Measurements from ENCODE around the gene RGL1. TPM values are rescaled to one million over a fixed set of nuclear protein-coding genes. Genes with fewer than 3 reads are reported as not detected.
"Not testable (repeated sequence)": the region's sequence is repeated elsewhere in the genome, so short reads cannot be mapped to it uniquely, and the experiment has no call there.

Gene RGL1
- total RNA-seq, 1 experiment from 2014 or later: 3.9 TPM

DNA sequence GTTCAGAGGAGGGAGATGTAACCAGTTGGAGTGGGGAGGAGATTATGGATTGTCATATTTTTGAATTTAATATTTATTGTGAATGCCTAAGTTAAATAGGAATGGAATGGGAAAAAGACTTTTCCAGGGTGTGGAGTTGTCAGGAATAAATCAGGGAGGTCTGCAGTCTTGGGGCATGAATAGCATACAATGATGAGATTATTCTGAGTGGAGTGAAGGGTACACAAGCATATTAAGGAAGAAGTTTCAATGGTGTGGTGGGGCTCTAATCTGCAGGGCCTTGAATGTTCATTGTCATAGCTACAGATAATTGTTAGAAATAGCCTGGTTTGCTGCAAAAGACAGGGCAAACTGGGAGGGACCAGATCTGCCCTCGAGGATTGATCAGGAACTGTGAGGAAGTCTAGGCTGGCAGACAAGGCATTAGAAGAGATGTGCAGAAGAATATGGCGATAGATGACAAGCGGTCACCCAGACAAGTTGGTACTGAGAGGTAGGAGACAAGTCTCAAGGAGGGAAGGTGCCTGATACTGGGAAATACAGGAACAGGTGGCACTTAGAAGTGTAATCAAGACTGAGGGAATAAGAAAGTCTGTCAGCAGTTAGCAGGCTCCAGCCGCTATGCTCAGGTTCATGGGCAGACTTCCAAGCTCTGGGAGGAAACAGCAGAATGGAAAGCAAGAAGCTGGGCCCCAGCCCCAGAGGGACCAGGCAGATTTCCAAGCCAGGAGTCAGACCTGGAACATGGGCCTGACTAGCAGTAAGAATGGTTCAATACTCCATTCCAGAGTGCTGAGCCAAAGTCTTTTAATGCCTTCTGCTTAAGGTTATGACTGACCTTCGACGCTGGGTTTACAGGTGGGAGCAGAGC, 20.9 kb upstream of the RGL1 start:
- DNase-seq (ENCODE audit: low read depth): peak; percentile 47

DNA sequence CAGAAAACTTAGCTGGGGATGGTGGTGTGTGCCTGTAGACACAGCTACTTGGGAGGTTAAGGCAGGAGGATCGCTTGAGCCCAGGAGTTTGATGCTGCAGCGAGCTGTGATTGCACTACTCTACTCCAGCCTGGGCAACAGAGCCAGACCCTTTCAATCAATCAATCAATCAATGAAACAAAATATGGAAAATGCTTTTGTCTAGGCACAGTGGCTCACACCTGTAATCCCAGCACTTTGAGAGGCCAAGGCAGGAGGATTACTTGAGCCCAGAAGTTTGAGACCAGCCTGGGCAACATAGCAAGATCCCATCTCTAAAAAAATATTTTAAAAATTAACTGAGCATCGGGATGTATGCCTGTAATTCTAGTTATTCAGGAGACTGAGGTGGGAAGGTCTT, 19.0 kb upstream of the RGL1 start:
- not testable (repeated sequence) for DNase-seq (ENCODE audit: low read depth)

DNA sequence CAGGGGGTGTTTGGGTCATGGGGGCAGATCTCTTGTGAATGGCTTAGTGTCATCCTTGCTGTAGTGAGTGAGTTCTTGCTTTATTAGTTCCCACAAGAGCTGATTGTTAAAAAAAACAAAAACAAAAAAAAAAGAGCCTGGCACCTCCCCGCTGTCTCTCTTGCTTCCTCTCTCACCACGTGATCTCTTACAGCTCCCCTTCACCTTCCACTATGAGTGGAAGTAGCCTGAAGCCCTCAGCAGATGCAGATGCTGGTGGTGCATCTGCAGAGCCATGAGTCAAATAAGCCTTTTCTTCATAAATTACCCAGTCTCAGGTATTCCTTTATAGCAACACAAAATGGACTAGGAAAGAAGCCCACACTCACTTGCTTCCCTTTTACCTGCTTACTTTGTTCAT, 17.2 kb upstream of the RGL1 start:
- DNase-seq (ENCODE audit: low read depth): no peak

DNA sequence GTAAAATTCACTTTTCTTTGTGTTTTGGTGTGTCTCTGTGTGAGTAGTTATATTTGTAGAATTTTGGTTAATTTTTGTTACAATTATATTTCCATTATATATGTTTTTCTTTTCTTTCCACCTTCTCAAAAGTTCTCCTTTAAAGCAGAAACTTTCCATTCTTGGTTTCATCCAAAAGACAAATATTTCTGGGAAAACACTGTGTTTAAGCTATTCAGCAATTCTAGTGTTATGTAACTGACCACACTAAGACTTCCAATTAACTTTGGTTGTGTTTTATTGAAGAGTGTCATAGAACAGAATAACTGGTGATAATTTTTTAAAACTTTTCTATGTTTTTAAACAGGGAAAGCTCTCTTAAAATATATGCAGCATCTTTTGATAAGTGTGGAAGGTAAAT, 13.6 kb upstream of the RGL1 start:
- DNase-seq (ENCODE audit: low read depth): no peak

DNA sequence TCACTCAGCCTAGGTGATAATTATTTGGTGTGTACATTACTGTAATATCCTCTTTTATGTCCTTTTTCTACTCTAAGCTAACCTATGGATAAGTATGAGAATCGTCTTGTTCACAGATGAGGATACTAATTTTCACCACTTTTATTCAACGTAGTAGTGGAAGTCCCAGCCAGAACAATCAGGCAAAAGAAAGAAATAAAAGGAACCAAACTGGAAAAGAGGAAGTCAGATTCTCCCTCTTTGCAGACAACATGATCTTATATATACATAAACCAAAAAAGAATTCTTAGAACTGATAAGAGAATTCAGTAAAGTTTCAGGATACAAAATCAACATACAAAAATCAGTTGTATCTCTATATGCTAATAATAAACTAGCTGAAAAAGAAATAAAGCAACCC, 12.6 kb upstream of the RGL1 start:
- no peak for DNase-seq (ENCODE audit: low read depth)

DNA sequence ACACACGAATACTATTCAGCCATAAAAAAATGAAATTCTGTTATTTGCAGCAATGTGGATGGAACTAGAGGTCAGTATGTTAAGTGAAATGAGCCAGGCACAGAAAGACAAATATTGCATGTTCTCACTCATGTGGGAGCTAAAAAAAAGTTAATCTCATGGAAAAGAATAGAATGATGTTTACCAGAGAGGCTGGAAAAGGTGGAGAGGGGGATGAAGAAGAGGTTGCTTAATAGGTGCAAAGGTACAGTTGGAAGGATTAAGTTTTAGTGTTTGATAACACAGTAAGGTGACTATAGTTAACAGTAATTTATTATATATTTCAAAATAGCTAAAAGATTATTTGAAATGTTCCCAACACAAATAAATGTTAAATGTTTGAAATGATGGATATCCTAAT, 10.8 kb upstream of the RGL1 start:
- DNase-seq (ENCODE audit: low read depth): no peak

DNA sequence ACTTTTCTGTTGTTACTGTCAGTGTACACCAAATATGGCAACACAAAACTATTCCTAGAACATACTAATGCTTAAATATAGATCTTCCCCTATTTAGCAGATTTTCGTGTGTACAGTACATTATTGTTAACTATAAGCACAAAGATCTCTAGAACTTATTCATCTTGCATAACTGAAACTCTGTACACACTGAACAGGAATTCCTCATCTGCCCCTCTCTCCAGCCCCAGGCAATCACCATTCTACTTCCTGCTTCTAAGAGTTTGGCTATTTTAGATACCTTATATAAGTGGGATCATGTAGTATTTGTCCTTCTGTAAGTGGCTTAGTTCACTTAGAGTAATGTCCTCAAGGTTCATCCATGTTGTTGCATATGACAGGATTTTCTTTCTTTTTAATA, 4.5 kb upstream of the RGL1 start:
- DNase-seq (ENCODE audit: low read depth): no peak

DNA sequence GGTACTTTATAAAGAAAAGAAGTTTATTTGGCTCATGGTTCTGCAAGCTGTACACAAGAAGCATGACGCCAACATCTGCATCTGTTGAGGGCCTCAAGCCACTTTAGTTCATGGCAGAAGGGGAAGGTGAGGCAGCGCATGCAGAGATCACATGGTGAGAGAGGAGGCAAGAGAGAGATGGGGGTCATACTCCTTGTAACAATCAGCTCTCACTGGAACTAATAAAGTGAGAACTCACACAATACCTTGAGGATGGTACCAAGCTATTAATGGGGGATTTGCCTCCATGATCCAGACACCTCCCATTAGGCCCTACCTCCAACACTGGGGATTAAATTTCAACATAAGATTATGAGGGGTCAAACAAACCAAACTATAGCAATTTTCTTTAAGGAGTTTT, 3.3 kb upstream of the RGL1 start:
- DNase-seq (ENCODE audit: low read depth): no peak

DNA sequence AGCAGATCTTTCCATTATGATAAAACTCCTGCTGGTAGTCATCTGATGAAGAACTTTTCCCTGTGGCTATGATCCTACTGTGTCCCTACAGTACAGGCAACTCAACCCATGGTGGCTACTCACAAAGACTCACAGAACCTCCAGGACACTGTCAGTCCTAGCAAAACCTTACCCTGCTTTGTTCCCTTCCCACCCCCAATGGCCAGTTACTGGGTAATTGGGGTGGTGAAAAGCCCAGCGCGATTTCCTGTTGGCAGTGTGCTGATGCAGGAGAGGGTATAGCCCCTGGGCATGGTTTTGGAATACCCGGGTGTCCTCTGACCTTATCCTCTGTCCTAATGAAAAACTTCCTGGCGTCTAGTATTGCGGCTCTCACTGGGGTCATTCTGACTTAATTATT, 533 bp upstream of the RGL1 start:
- no peak for DNase-seq (ENCODE audit: low read depth)

DNA sequence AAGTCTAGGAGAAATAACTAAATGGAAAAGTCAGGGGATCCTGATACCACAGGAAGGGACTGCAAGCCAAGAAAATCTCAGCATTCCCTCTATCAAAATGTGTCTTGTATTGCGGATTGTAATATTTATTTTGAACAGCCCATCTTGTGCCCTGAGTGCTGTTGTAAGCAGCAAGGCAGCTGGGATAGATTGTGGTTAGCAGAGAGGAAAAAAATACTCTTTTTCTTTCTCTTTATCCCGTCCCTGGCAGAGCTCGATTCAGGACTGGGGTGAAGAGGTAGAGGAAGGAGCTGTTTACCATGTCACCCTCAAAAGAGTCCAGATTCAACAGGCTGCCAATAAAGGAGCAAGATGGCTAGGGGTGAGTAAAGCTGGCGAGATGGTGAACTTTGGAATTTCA, 1.2 kb downstream of the RGL1 start:
- no peak for DNase-seq (ENCODE audit: low read depth)

DNA sequence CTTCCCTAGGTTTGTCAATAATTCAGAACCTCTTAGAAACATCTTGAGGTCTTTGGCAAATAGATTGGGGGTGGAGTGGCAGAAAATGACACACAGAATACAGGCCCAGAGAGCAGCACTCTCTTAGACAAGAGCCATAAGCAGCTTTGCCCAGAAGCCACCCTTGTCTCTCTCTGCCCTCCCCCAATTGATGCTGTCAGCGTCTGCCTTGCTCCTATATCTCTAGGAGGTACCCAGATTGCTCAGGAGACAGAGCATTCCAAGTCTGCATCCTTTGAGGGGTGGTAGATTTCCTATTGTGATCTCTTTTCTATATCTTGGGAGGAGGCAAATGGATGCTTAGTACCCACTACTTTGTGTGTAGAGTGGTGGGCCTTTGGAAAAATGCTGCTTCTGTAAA, 1.8 kb downstream of the RGL1 start:
- DNase-seq (ENCODE audit: low read depth): no peak

DNA sequence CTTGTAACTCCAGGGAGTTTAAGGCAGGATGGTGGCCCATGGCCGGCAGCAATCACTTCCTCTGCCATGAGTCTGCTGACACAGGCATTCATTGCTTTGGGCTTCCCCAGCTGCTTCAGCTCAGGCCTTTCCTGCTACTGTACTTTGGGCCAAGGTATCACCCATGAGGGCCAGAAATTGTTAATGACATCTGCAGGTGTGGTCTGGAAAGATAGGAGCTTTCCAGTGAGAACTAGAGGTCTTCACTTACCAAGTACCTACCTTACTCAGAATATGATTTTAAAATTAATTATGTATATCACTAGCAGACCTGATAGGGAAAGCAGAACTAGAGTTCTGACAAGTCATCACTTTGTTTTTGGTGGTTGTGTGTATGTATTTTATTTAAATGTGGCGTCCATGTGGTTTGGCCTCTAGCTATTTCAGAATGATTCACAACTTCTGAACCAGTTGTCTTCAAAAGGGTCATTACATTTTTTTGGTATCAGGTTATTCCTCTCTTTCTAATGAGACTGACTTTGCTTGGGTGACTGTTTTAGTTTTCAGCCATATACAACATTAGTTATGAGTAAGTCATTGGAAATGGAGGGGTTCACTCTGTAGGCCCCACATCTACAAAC, 2.7 kb downstream of the RGL1 start:
- no peak for DNase-seq (ENCODE audit: low read depth)

DNA sequence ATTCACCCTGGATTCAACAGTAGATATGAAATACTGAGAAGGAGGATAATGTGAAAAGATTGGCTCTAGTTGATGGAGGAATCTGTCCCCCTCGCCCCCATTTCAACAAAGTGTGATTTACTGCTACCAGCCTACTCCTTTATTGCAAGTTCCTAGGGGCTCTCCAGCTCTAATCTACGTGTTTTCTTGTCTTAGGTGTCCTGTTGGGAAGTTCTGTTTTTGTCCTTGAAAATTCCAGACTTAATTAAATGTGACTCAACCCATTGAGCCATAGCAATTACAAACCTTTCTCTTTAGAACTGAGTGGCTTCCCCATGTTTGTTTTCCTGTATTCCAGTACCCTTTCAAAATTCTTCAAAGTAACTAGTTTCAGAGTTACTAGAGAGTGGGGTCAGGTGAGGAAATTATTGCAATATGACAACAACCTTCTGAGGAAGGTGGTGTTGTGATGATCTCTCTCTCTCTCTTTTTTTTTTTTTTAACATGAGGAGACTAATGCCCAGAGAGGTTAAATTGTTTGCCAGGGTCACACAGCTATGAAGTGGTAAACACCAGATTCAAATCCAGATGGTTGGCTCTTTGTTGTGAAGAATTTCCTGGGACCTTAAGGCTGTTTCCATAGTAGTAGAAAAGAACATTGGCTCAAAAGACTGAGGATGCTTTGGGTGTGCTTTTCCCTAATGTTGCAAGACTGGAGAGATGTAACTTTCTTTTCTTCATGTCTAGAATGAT, 3.5 kb downstream of the RGL1 start:
- no peak for DNase-seq (ENCODE audit: low read depth)

DNA sequence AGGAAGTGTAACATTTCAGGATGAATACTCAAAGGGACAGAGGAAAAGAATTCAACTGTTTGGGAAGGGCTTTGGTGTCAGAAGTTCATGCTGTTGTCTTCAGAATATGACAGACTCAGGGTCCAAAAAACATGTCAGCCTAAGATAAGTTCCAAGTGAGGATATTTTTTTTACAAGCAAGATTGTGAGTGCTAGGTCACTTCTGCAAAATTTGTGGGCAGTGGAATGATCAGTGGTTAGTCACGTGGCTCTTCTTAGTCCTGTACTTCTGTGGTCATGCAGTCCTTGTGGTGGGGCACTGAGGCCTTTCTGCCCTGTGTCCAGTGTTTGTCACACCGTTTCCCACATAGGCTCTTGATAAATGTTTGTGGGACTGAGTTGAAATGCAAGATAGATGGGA, 5.2 kb downstream of the RGL1 start:
- no peak for DNase-seq (ENCODE audit: low read depth)

DNA sequence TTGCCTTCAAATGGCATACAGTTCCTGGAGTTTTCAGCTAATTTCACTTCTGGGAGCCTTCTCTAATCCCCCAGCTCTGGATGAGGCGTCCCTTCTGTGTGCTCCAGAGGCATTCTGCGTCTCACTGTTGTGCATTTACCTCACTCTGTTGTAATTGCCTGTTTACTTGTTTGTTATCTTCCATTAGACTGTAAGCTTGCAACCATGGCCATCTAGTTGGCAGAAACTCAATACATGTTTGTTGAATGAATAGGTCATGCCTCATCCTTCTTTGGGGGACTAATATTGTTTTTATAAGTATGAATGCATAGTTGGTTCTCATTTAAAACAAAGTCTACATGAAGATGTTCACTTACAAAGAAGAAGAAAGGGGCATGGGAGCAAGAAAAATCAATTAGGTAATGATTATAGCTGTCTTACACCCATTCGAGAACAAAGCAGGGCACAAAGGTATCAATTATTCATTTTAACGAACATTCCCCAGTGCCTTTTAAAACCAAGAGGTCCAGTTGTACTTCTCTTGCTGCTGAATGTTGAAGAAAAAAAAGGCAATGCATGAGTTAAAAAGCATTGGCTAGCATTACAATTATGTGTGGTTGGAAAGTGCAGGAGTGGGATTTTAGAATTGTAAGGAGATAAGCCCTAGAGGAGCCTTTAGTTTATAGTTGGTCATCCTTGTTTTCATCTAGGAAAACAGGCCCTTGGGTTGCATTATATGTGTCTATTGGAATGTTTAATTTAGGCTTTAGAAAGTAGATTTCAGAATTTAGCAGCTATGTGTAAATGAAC, 6.0 kb downstream of the RGL1 start:
- DNase-seq (ENCODE audit: low read depth): no peak

DNA sequence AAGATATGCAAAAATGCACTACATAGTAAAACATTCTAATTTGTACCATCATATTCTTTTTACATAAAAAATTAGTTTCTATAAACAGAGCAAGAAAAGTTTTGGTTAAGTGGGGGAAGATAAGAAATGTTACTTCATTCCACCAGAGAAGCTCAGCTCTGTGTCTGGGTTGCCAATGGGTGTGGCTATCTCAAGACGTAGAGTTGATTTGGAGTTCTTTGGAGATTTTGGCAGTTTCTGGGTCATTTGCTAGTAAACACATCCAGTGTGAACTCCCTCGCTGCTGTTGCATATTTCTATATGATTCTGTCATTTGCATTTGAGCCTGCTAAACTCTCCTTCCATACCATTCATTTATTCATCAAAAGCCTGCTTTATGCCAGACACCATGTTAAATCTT, 7.2 kb downstream of the RGL1 start:
- no peak for DNase-seq (ENCODE audit: low read depth)

DNA sequence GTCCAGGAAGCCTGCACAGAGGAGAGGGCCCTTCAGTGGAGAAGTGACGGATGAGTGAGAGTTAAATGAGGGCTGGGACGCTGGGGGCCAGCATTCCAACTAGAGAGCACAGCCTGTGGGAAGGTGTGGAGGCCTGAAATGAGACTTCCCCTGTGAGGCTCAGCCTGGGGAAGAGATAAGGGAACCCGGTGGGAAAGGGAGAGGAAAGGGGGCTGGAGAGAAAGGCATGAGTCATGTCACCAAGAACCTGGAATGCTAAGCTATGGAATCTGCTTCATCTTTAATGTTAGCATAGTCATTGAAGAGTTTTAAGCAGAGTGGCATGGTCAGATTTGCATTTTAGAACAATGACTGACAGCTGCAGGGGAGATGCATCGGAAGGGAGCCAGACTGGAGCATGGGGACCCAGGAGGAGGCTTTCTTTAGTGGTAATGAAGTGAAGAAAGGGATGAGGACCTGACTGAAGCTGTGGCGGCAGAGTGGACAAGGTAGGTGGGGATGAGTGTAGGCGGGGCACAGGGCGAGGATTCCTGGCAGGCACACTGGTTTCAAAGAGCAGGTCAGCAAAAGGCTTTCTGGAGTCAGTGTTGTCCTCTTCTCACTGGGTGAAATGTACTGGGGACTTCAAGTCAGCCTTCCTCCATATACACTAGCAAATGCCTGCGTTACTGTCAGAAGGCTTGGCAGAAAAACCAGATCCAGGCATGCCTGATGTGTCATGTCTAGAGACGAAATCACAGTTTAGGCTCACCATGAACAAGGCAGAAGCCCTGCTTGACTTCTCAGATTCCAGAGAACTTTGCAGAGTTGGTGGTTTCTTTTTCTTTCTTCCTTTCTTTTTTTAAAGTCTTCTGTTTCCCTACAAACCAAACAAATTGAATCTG, 8.0 kb downstream of the RGL1 start:
- DNase-seq (ENCODE audit: low read depth): peak; percentile 57

DNA sequence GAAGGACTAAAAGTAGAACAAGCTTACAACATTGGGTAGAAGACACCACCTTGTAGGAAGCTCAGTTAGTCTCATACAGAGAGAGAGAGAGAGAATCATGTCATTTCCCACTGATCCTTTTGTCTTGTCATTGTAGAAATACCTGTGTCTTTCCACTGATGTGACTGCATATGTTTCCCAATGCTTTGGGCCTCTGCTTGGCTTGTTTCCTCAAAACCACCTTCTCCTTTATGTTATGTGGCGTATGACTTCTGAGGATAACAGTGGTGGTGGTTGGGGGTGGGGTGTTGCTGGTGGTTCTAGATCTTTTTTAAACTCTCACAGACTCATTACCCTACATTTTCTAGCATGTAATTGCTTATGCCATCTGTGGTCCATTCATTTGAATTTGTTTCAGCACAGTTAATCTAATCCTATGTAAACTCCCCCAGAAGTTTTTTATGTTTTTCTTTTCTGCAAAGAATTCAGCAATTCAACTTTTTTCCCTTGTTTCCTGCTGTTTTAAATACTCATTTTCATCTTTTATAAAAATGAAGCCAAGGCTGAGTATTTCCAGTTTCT, 9.3 kb downstream of the RGL1 start:
- DNase-seq (ENCODE audit: low read depth): no peak

DNA sequence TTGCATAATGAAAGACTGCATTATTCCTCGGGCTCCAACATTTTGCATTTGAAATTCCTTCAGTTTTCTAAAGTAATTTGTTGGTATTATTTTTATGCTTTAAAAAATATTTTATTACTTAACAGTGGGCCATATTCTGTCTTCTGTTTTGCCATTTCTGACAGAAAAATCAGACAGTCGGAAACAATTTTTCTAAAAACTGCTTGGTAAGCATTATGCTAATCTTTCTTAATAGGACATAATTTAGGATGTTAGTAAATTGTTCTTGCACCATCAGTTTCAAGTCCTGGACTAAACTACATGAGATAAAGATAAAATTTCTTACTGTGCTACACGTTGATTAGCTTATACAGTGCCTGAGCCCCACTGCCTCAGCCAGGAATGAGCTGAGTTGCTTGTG, 11.2 kb downstream of the RGL1 start:
- no peak for DNase-seq (ENCODE audit: low read depth)

DNA sequence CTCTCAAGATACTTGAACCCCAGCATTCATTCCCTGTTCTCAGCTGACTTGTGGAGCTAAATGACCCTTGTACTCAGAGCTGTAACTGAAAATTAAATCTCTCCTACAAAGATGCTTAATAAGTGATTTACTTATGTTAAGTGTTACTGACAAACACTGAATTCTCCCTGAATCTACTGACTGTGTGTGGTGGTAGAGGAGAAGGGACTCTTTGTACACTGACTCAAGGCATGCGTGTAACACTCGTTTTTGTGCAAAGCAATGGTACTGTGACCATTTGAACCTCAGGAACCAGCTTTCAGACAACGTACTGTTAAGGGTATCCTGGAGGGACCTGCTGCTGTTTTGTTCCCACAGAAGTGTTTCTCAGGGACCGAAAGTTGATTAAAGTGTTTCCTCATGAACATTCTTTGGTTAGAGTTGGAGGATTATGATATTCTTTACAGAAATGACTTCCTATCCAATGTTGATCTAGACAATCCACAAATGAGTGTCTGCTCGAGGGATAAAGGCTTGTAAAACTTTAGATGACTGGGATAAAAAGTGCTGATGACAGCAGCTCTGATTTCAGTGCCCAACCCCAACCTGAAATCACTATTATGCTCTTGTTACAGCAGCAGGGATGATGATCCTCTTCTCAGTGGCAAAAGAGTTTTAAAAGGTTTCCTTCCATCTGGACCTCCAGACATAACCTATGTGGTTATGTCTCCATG, 12.8 kb downstream of the RGL1 start:
- DNase-seq (ENCODE audit: low read depth): no peak

All from HT1080 (cell line).